NCI-H1048 (cell line): ENCODE results near the gene FAM171A1.
A peak's percentile ranks its signal among the peaks of the same experiment; 100 is the strongest.
"Not testable (repeated sequence)": the region's sequence is repeated elsewhere in the genome, so short reads cannot be mapped to it uniquely, and the experiment has no call there.

Experiments
- DNase-seq: peaks from one replicate; lab custom pipeline; 2025; lab: John Stamatoyannopoulos, UW

The FAM171A1 gene

GRCh38 chr10:15207410-15207809, 163.7 kb downstream of the FAM171A1 start:
- DNase-seq, result not testable (repeated sequence)

DNA sequence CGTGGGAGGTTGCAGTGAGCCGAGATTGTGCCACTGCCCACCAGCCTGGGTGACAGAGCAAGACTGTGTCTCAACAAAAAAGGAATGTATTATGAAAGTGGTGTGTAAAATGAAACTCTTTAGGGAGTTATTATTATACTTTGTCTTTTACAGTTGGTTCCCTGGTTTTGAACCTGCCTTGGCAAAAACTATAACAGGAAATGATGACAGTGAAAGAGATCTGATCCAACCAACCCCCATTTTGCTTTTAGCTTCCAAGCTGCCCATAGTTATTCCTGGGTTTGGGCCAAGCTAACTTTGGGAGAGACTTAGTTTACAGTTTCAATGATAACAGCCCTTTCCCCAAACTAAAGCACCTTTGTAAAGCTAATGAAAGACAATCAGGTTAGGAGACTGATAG, 168.4 kb downstream of the FAM171A1 start:
- no peak for DNase-seq

- DNase-seq, result not testable (repeated sequence)
Measured at GRCh38 chr10:15202301-15202621, 168.8 kb downstream of the FAM171A1 start.

DNA sequence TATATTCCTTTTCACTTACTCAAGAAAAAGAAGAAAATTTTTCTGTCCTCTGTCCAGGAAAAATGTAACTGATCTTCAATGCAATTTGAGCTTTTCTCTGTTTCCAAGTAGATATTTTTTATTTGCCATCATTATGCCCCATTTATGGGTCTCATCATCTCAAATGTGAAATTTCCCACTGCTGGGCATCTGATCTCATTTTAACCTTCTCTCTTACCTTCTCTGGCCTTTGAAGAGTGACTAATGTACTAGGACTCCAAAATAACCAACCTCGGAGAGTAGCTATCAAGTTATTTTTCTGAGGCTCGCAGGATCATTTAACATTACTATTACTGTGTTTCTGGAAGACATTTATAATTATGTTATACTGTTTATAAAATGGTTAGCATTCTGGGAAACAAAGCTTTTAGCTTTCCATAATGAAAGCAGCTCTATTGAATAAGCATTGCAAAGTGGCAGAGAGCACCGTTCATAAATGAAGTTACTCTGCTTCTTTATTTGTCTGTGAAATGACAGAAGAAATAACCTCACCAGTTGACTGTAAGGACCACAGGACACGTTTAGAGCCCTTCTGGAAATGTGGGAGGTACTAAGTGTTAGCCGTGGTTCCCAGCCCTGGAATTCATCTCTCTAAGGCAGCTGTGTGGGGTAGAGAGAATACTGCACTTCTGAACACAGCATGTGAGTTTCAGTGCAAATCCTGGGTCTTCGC, 169.3 kb downstream of the FAM171A1 start:
- no peak for DNase-seq

DNA sequence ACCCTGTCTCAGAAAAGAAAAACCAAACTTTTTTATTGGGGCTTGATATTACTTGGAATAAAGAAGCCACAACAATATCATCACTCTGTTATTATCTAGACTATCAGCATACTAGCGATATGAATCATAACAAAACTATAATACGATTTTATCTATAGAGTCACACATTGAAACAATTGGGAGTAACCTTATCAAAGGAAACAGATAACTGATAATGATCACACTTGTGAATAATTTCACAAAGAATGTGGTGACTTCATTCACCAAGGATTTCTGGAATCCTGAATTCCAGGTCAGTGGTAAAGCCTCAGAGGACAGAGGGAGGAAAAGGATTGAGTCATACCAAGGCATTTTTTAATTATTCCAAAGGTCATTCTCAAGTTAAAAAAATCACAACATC, 170.5 kb downstream of the FAM171A1 start:
- no peak for DNase-seq

GRCh38 chr10:15197911-15198310, 173.2 kb downstream of the FAM171A1 start:
- no peak for DNase-seq

- no peak for DNase-seq
Measured at GRCh38 chr10:15197276-15197675, 173.8 kb downstream of the FAM171A1 start.

DNA sequence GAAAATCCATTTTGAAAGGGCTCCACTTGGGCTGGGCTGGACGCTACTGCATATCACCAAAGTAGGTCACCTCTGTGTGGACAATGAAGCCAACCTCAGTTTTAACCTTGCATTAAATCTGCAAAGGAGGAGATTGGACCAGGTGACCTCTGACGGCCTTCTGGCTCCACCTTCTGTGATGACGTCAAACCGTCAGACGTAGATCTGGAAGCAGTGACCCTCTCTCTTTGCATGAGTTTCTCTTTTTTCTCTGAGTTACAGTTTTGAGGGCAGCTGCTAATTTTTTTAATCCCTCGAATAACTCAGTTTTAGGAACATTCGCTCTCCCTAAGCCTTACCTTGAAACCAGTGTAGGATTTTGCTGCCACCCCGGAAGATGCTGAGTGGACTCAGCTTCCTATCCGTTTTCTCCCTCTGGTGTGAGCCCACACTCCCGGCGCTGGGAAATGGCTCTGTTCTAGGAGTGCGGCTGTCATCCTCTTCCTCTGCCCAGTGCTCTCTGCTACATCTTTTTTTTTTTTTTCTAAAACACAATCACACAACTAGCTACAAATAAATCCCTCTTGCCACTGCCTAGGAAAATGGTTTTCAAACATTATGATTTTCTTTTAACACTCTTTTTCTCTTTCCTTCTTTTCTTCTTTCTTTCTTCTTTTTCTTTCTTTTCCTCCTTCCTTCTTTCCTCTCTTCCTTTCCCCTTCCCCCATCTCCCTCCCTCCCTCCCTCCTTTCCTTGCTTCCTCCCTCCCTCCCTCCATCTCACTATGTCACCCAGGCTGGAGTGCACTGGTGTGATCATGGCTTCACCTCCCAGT, 174.9 kb downstream of the FAM171A1 start:
- no peak for DNase-seq

GRCh38 chr10:15189133-15189885, 181.8 kb downstream of the FAM171A1 start:
- DNase-seq, result no peak

DNA sequence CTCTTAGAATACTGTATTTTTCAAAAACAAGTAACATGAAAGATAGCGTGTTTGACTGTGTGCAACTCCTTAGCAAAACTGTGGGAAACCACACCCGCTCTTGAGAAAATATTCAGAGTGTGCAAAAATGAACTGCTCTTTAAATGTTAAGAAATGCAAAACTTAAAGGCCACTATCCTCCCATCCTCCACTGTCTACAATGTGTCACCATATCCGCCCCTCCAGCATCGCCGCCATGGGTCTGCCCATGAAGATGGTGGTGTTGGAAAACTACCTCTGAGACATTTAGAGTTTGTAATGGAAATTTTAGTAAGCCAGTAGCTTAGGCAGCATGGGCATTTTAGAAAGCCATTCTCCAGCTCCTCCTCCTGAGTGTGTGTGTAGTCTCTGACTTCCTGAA, 182.5 kb downstream of the FAM171A1 start:
- DNase-seq, result no peak

DNA sequence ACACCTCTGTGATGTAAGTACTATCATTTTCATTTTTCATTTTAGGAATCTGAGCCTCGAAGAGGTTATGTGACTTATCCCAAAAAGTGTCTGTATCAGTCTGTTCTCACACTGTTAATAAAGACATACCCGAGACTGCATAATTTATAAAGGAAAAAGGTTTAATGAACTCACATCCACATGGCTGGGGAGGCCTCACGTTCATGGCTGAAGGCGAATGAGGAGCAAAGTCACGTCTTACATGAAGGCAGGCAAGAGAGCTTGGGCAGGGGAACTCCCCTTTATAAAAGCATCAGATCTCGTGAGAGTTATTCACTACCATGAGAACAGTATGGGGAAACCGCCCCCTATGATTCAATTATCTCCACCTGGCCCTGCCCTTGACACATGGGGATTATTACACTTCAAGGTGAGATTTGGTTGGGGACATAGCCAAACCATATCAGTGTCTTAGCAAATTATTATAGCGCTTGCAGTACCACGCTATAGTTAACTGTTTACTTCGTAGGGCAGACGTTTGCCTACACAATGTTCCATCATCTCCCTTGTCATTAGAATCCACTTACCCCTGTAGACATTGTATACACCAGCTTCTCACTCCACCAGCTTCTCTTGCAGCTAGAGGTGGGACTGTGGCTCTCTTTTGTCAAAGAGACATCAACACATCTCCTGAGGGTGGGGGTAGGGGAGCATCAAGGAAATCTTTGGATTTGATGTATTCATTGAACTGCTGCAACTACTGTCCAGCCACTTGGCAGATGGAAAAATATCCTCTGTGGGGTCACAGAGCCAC, 187.2 kb downstream of the FAM171A1 start:
- no peak for DNase-seq

GRCh38 chr10:15182540-15183207, 188.4 kb downstream of the FAM171A1 start:
- no peak for DNase-seq

DNA sequence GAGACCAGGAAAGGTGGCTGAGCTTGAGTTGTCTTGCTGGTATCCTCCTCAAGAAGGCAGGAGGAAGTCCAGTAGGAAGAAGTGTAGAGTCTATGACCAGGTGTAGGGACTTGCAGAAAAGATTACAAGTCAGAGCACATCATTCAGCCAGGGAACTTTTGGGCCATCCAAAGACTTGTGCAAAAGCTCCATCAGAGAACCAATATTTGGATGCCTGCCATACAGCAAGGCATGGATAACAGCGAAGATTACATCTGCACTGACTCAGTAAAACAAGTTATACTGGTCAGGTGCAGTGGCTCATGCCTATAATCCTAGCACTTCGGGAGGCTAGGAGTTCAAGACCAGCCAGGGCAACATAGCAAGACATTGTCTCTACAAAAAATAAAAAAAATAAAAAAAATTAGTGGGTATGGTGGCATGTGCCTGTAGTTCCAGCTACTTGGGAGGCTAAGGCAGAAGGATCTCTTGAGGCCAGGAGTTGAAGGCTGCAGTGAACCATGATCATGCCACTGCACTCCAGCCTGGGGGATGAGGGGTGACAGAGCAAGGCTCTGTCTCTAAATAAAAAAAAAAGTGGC, 189.4 kb downstream of the FAM171A1 start:
- DNase-seq, result no peak

- no peak for DNase-seq
Measured at GRCh38 chr10:15180736-15181135, 190.4 kb downstream of the FAM171A1 start.

GRCh38 chr10:15176269-15176668, 194.8 kb downstream of the FAM171A1 start:
- DNase-seq, result no peak

GRCh38 chr10:15175587-15175986, 195.5 kb downstream of the FAM171A1 start:
- no peak for DNase-seq

- no peak for DNase-seq
Measured at GRCh38 chr10:15172306-15172840, 198.7 kb downstream of the FAM171A1 start.

- no peak for DNase-seq
Measured at GRCh38 chr10:15169555-15170401, 201.3 kb downstream of the FAM171A1 start.

GRCh38 chr10:15168786-15169554, 202.1 kb downstream of the FAM171A1 start:
- peak; percentile 82 for DNase-seq
